ENCODE data around the gene RAB35.

GRCh38 chr12:120119271-120119973 is 2.9 kb upstream of the RAB35 start:
- TF ChIP-seq, protein P1, sequence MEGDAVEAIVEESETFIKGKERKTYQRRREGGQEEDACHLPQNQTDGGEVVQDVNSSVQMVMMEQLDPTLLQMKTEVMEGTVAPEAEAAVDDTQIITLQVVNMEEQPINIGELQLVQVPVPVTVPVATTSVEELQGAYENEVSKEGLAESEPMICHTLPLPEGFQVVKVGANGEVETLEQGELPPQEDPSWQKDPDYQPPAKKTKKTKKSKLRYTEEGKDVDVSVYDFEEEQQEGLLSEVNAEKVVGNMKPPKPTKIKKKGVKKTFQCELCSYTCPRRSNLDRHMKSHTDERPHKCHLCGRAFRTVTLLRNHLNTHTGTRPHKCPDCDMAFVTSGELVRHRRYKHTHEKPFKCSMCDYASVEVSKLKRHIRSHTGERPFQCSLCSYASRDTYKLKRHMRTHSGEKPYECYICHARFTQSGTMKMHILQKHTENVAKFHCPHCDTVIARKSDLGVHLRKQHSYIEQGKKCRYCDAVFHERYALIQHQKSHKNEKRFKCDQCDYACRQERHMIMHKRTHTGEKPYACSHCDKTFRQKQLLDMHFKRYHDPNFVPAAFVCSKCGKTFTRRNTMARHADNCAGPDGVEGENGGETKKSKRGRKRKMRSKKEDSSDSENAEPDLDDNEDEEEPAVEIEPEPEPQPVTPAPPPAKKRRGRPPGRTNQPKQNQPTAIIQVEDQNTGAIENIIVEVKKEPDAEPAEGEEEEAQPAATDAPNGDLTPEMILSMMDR (IDR thresholded peaks at IDR 0.05 in 2 of 3, conservative IDR thresholded peaks at IDR 0.05 in 1 of 3; ENCODE audit: borderline replicate concordance in 1 of 3, insufficient read depth in 1 of 3, low read depth in 2 of 3, low read length in 2 of 3): no peak
- TF ChIP-seq POLR2A (IDR thresholded peaks at IDR 0.05; ENCODE audit: borderline replicate concordance, extremely low read depth, insufficient read depth, insufficient read length) (no peak), MAX (IDR thresholded peaks at IDR 0.05) (no peak), RAD21 (IDR thresholded peaks at IDR 0.05; ENCODE audit: low read depth) (no peak), EZH2 (IDR thresholded peaks at IDR 0.05) (no peak), CEBPB (IDR thresholded peaks at IDR 0.05; ENCODE audit: low read depth) (no peak), ZBTB33 (IDR thresholded peaks at IDR 0.05; ENCODE audit: extremely low read depth, insufficient replicate concordance, low read length) (no peak)
